NCI-H748 (cell line): Measurements from ENCODE around the gene MMP23B.

Source experiments
- DNase-seq: peaks from one replicate; lab custom pipeline; 2025; ENCODE audit not compliant: unreplicated experiment; lab: John Stamatoyannopoulos, UW

The MMP23B gene

GRCh38 chr1:1602304-1602967 lies 29.5 kb upstream of the MMP23B start:
- DNase-seq = no peak

- DNase-seq = no peak
These were observed 28.9 kb upstream of the MMP23B start for GRCh38 chr1:1602968-1603506.

- DNase-seq = no peak
These were observed 28.2 kb upstream of the MMP23B start for GRCh38 chr1:1603671-1604373.

- DNase-seq = no peak
These were observed 27.5 kb upstream of the MMP23B start for GRCh38 chr1:1604374-1605033.

- no peak for DNase-seq
These were observed 26.9 kb upstream of the MMP23B start for GRCh38 chr1:1605034-1605591.

- DNase-seq = no peak
These were observed 26.2 kb upstream of the MMP23B start for GRCh38 chr1:1605724-1606123.

- DNase-seq = no peak
These were observed 25.7 kb upstream of the MMP23B start for GRCh38 chr1:1606232-1606631.

- DNase-seq = no peak
These were observed 22.0 kb upstream of the MMP23B start for GRCh38 chr1:1609822-1610485.

- no peak for DNase-seq
These were observed 21.2 kb upstream of the MMP23B start for GRCh38 chr1:1610796-1611195.

GRCh38 chr1:1612104-1612400 lies 19.9 kb upstream of the MMP23B start:
- DNase-seq = no peak

- DNase-seq = no peak
These were observed 18.4 kb upstream of the MMP23B start for GRCh38 chr1:1613509-1614082.

GRCh38 chr1:1614204-1614953 lies 17.6 kb upstream of the MMP23B start:
- DNase-seq = peak; percentile 23

GRCh38 chr1:1614954-1615255 lies 17.1 kb upstream of the MMP23B start:
- no peak for DNase-seq

- DNase-seq = peak; percentile 96
These were observed 16.5 kb upstream of the MMP23B start, which contains the start of gene MIB2 for GRCh38 chr1:1615256-1616044. Gene MIB2 (plus strand): TSS chr1:1615500. CDS start chr1:1623453, 7,953 bp downstream.

GRCh38 chr1:1616045-1616790 lies 15.8 kb upstream of the MMP23B start:
- DNase-seq = peak; percentile 20

GRCh38 chr1:1616838-1617237 lies 15.1 kb upstream of the MMP23B start:
- no peak for DNase-seq

- DNase-seq = no peak
These were observed 14.5 kb upstream of the MMP23B start for GRCh38 chr1:1617516-1617915.

GRCh38 chr1:1617925-1618324 lies 14.0 kb upstream of the MMP23B start:
- no peak for DNase-seq
